GM12892 (cell line): ENCODE results near the gene EVA1B.

Experiments used
- POLR2A ChIP-seq: IDR thresholded peaks from 2 replicates; pipeline ENCODE4 v1.6.1; 2011; ENCODE audit warnings: low read depth, low read length, control low read depth
- POLR2AphosphoS5 ChIP-seq: IDR thresholded peaks from 2 replicates; pipeline ENCODE4 v1.6.1; 2011; ENCODE audit warnings: low read depth, low read length, control low read depth
- TAF1 ChIP-seq: IDR thresholded peaks from 2 replicates; pipeline ENCODE4 v1.6.1; 2011; ENCODE audit warnings: low read depth, mild to moderate bottlenecking, control low read depth, low read length, borderline replicate concordance

DNA sequence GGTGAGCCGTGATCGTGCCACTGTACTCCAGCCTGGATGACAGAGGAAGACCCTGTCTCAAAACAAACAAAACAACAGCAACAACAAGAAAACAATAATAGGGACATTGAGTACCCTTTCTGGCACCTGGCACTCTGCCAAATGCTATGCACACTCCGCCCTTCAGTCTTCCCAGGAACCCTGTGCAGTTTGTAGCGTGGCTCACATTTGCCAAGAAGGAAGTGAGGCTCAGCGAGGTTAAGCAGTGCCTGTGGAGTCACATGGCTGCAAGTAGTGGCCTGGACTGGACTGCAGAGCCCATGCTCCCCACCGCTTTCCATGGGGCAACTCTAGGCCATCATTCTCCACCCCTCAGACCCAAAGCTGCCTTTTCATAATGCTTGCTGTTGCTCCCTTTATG lies 5.3 kb upstream of the EVA1B start:
- TF ChIP-seq POLR2A (no peak), TAF1 (no peak), POLR2AphosphoS5 (no peak)
